22Rv1 (cell line): ENCODE measurements around the gene CASP12.

ENCODE experiments used
- ZFX ChIP-seq: fragments of 450-650 bp; IDR thresholded peaks from 2 replicates; pipeline ENCODE4 v1.6.1; 2017; ENCODE audit warnings: antibody characterized with exemption, borderline replicate concordance
- TF ChIP-seq, protein P1 (sequence below): fragments of 450-650 bp; IDR thresholded peaks from 2 replicates; pipeline ENCODE4 v1.5.1; 2017; ENCODE audit warnings: mild to moderate bottlenecking

- TF ChIP-seq, protein P1, sequence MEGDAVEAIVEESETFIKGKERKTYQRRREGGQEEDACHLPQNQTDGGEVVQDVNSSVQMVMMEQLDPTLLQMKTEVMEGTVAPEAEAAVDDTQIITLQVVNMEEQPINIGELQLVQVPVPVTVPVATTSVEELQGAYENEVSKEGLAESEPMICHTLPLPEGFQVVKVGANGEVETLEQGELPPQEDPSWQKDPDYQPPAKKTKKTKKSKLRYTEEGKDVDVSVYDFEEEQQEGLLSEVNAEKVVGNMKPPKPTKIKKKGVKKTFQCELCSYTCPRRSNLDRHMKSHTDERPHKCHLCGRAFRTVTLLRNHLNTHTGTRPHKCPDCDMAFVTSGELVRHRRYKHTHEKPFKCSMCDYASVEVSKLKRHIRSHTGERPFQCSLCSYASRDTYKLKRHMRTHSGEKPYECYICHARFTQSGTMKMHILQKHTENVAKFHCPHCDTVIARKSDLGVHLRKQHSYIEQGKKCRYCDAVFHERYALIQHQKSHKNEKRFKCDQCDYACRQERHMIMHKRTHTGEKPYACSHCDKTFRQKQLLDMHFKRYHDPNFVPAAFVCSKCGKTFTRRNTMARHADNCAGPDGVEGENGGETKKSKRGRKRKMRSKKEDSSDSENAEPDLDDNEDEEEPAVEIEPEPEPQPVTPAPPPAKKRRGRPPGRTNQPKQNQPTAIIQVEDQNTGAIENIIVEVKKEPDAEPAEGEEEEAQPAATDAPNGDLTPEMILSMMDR, result no peak
- TF ChIP-seq ZFX, result no peak
Observed at GRCh38 chr11:104908186-104908531, 9.9 kb upstream of the CASP12 start.
